HuH-7.5 (cell line): ENCODE data around the gene NDUFS3.
A peak's percentile ranks its signal among the peaks of the same experiment; 100 is the strongest.
"Not testable (repeated sequence)": the region's sequence is repeated elsewhere in the genome, so short reads cannot be mapped to it uniquely, and the experiment has no call there.

Source experiments
- DNase-seq: peaks from one replicate; pipeline ENCODE4 v3.0.0; 2011; ENCODE audit warnings: low spot score

The NDUFS3 gene

GRCh38 chr11:47560426-47560825 is 18.4 kb upstream of the NDUFS3 start:
- DNase-seq: no peak

- DNase-seq: not testable (repeated sequence)
Measured at GRCh38 chr11:47562393-47562792, 16.5 kb upstream of the NDUFS3 start.

- not testable (repeated sequence) for DNase-seq
Measured at GRCh38 chr11:47564366-47564765, 14.5 kb upstream of the NDUFS3 start.

GRCh38 chr11:47564933-47565339 is 13.9 kb upstream of the NDUFS3 start:
- DNase-seq: no peak

- DNase-seq: peak; percentile 57
Measured at GRCh38 chr11:47565340-47566148, 13.3 kb upstream of the NDUFS3 start, which contains the start of gene PTPMT1. Gene PTPMT1, plus strand, starts transcription at chr11:47565599. Its CDS starts 24 bp downstream, at chr11:47565623.

GRCh38 chr11:47566149-47566698 is 12.7 kb upstream of the NDUFS3 start:
- no peak for DNase-seq

GRCh38 chr11:47569646-47570045 is 9.2 kb upstream of the NDUFS3 start:
- no peak for DNase-seq

GRCh38 chr11:47570651-47571356 is 8.1 kb upstream of the NDUFS3 start:
- no peak for DNase-seq

GRCh38 chr11:47571357-47571729 is 7.5 kb upstream of the NDUFS3 start:
- no peak for DNase-seq

GRCh38 chr11:47571895-47572294 is 7.0 kb upstream of the NDUFS3 start:
- DNase-seq: no peak

- DNase-seq: no peak
Measured at GRCh38 chr11:47572715-47573255, 6.1 kb upstream of the NDUFS3 start.

GRCh38 chr11:47573321-47573720 is 5.6 kb upstream of the NDUFS3 start:
- no peak for DNase-seq

GRCh38 chr11:47577460-47578041 is 1.3 kb upstream of the NDUFS3 start:
- no peak for DNase-seq

- DNase-seq: no peak
Measured at GRCh38 chr11:47583844-47584243, 5.0 kb downstream of the NDUFS3 start.

GRCh38 chr11:47586098-47586855 is 7.4 kb downstream of the NDUFS3 start, which contains the start of gene FAM180B:
Gene FAM180B, plus strand, starts transcription at chr11:47586678. Its CDS starts 91 bp downstream, at chr11:47586769.
- no peak for DNase-seq

- no peak for DNase-seq
Measured at GRCh38 chr11:47587039-47587716, 8.3 kb downstream of the NDUFS3 start.

GRCh38 chr11:47587723-47588326 is 9.0 kb downstream of the NDUFS3 start:
- DNase-seq: no peak

- DNase-seq: no peak
Measured at GRCh38 chr11:47589118-47589517, 10.2 kb downstream of the NDUFS3 start.

GRCh38 chr11:47589584-47589976 is 10.7 kb downstream of the NDUFS3 start:
- DNase-seq: no peak
